Ureter (tissue), 1 donor: ENCODE data around the gene PIGR. TPM values are rescaled to one million over a fixed set of nuclear protein-coding genes. Genes with fewer than 3 reads are reported as not detected.

Experiments
- DNase-seq: peaks from one replicate; pipeline ENCODE4 v3.0.0-alpha.2; 2020; ENCODE audit warnings: low spot score
- total RNA-seq: library from RNA; stranded (reverse); gene quantifications from one replicate; pipeline ENCODE4 v1.2.4, GENCODE V29; 2023
- donor health status: DM: yes; HTN: yes; CAD: no.

The PIGR gene
- total RNA-seq, 1 donor from 2014 or later = 670 TPM

DNA sequence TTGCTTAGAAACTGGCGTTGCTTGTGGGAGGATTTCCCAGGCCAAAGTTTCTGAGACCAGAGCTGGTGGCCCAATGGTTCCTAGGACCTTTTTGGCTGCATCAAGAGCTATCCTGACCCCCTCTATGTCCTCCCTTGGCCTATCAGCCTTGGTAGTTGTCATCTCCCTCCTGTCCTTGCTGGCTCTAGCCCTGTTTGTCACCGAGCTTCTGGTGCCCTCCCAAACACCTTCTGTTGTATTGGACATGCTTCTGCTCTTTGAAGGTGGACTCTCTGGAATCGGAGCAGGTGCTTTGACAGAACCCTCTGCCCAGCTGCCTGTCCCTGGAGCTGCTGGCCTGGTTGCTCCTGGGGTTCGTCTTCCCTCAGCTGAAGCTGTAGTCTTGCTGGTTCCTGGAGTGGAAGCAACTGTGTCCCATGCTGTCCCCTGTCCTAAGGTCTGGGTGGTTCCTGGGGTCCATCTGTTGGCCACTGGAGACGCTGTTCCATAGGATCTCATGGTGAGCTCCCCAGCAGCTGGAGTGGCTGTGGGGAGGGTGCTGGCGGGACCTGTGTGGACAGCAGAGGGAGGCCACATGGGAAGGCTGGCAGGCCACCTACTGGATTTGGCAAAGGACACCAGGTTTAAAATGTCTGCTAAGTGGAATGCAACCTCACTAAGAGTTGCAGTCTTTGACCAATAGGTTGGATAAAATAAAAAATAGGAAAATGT, 14.6 kb upstream of the PIGR start:
- no peak for DNase-seq

DNA sequence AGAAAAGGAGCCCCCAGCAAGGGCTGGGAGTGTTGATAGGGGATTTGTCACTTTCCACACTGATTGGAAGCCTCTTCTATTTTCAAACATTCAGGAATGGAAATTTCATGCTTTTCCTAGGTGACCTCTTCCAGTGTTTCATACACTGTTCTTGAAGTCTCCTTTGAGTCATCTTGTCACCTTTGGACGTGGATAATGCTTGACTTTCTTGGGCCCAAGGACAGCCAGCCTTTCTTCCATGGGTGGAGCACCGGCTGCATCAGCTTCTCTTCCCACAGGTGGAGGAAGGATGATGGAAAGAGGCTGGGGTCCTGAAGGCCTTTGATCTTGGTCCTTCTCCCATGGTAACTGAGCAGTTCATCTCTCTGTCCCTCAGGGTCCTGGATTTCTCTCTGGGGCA, 11.9 kb upstream of the PIGR start:
- no peak for DNase-seq

DNA sequence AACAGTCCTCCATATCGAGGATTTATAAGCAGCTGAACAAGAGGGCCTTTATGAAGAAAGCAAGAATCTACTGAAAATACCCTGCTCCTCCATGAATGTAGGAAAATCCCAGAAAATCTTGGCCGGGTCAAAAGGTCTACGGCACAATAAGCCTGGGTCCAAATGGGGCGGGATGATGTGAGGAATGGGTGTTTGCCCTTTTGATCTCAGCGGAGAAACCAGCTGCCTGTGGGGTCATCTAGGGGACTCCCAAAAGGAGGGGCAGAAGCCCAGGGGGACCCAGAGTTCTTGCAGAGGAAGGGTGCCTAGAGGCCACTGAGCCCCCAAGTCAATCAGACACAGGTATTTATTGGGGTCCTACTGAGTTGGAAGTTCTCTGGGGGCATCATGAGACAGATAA, 11.4 kb upstream of the PIGR start:
- DNase-seq = no peak

DNA sequence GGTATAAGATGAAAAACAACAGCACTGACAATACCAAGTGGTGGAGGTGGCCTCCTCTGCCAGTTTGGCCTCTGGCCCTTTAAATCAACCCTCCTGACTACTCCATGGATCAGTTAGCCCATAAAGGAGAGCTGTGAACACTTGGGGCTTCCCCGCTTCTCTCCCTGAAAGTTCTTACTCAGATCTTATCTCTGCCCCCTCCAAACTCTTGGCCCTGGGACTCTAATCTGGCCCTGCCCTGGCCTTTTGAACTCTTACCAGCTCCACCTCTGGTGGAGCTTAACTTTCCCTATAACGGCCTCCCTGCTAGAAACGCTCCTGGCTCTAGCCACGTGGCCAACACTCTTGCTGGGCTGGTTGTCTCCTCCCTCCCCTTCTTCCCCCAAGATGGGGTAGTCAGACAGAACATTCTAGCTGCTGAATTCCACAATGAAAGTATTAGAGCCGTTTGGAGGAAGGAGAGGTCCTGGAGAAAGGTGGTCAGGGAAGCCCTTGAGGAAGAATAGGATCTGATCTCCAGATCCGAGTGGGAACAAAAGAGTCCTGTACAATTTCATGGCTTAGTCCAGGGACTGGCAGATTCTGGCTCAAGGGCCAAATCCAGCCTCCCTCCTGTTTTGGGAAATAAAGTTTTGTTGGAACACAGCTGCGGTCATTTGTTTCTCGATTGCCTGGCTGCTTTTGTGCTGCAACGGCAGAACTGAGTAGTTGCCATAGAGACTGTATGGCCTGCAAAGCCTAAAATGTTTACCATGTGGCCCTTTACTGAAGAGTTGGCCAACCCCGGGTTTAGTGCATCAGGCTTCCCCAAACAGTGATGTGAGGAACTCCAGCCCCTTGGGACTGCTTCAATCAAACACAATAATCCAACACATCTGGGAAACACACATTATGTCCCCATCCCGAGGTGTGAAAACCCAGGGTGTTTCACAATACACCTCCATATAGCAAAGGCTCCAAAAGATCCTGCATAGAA, 9.5 kb upstream of the PIGR start:
- DNase-seq = no peak

DNA sequence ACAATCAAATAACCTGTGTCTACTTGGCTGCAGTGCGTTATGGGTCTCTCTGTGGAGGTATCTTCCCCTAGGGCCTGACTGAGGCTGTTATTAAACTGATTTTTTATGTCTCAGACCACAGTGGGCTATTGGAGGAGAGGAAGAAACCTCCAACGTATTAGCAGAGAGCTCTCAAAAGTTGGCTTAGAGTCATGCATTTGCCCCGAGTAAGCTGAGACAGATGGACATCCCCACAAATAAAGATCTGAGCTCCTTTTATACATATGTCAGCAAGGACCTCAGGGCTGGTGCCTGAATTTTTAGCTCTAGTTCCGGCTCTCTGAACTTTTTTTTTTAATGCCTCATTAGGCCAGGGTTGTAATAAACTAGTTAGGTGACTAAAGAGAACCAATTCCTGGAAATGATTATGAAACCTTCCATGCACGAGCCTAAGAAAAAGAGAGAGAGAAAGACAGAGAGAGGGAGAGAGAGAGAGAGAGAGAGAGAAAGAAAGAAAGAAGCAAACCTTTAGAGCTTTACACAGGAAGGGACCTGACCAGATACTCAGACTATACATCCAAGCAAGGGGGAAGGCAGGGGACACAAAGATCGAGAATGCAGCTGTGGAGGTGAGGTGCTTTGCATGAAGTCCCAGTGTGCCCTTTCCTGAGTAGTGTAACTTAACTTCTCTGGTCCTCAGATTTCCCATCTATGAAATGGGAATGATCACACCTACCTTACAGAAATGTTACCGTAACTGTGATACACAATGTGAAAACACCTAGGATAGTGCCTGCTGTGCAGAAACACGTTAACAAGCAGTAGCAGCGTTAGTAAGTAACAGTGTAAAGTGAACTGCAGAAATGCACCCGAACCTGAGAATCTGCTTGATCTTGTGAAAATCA, 8.4 kb upstream of the PIGR start:
- no peak for DNase-seq

DNA sequence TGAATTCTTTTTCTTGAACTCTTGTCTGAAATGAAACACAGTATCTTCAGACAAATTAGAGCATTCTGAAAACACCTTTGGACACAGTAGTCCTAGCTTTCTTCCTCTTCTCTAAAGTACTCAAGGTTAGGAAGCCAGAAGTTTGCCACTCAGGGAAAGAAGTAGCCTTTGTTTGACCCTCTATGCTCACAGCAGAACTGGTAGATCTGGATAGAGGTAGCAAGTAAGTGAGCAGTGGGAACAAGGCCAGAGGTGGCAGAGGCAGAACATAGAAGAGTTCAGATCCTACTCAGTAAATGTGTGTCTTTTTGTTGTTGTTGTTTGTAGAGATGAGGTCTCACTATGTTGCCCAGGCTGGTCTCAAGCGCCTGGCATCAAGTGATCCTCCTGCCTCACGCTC, 7.4 kb upstream of the PIGR start:
- DNase-seq = no peak

DNA sequence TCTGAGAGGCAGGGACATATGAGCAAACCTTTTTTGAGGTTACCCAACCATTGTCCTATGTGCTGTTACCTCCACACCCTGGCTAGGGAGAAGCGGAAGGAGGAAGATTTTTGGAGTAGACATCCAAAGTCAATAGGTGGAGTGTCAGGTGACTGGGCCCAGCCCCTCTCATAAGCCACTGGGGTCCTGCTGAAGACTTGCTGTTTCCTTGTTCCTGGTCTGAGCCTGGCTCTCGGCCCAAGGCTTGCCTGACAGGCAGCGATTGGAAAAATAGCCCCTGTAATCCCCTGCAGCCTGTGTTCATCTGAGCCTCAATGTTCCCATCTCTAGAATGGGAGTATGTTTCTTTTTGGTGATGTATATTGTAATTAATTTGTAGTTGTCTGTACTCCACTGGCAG, 6.9 kb upstream of the PIGR start:
- peak; percentile 58 for DNase-seq

DNA sequence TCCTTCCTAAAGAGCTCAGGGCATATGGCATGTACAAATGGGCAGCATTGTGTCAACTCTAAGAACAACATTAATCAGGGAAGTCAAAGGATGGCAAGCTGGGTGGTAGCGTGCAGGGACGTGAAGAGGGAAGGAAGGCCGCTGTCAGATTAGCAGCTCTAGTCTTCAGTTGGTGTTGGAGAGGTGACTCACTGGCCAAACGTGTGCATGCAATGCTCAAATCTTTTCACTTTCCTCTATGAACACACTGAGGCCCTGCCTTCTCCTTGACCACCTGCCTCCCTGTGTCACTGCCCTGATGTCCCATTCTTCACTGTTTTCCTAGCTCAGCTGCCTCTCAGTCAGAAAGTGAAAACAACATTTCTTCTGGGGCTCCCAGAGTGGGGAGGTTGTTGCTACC, 5.9 kb upstream of the PIGR start:
- DNase-seq = peak; percentile 54

DNA sequence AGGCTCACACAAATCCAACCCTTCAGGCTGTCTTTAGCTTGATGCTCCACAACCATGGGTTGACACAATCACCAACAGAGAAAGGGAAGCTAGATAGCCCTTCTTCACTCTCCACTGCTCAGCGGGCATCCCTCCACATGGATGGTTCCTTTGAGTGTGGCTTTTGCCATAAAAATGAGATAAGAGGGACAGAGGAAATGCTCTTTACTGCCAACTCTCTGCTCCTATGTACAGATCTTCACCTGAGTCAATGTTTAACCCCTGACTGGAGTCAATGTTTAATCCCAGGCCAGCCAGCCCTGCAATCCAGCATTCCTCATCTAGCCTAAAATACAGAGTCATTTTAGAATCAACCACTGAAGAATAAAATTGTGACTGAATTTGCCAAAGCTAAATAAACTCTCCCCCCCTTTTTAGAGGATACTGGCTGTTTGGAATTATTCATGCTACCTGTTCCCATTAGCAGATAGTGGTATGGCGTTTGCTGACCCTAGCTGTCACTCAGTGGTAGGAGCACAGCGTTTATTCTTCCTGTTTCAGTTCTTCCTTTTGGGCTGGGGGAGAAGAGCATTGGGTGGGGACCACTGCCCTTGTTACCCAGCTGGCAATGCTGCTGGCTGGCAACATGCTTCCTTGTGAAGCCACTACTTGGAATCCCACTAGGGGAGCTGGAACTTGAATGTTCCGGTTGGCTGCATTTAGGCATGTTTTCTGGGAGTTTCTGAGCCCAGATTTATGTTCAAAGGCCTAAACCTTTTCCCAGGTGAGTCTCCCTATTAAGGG, 5.2 kb upstream of the PIGR start:
- no peak for DNase-seq

DNA sequence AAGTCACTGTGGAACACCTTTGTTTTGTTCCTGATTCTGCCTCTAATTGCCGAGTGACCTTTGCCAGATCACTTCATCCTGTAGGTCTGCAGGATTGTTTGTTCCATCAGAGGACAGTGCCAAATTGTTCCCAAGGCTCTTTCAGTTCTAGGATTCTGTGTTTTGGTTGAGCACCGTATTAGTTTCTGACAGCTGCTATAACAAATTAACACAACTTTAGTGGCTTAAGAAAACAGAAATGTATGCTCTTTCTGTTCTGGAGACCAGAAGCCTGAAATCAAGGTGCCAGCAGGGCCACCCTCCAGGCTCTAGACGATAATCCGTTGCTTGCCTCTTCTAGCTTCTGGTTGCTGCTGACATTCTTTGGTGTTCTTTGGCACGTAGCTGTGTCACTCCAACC, 3.4 kb upstream of the PIGR start:
- DNase-seq = no peak

DNA sequence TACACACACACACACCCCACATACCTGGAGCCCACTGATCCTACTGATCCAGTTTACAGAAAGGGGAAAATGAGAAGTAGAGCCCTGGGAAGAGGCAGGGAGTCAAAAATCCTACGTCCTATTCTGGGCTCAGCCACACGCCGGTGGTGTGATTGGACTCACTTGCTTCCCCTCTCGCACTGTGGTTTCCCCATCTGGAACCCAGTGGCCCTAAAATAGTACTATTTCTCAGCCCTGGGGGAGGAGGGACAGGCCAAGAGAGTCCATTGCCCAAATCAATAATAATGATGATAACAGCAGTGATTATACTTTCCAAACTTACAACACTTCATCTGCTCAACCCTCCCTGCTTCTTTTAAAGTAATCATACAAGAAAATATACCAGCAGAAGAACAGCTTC, 2.9 kb upstream of the PIGR start:
- DNase-seq = no peak

DNA sequence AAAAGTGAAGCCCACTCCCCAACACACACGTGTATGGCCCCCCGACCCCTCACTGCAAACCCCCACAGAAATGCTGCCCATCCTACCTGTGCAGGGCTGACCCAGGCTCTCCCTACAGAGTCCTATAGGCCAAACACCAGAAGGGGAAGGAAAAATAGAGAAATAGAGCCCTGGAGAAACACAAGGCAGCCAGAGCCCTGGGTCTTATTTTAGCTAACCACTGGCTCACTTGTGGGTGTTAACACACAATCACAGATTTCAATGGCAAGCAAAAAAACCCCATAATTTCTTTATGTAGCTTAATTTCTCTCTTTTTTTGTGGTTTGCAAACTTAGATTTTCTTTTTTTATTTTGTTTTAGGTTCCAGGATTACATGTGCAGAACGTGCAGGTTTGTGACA, 989 bp upstream of the PIGR start:
- DNase-seq = no peak

DNA sequence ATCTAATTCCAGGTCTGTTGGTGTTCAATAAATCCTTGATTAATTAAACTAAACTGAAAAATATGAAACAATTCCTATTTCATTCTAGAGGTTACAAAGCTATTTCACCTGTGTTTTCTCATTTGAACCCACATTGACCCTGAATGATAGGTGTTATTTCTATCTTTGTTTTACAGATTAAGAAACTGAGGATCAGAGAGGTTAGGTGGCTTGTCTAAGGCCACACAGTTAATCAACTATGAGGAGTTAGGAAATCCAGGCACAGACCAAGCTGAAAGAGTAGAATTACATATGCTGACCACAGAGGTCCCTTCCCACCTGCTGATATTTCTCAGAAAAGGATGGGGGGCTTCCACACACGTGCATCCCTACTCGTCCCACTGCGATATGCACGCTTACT, 487 bp downstream of the PIGR start:
- DNase-seq = no peak

DNA sequence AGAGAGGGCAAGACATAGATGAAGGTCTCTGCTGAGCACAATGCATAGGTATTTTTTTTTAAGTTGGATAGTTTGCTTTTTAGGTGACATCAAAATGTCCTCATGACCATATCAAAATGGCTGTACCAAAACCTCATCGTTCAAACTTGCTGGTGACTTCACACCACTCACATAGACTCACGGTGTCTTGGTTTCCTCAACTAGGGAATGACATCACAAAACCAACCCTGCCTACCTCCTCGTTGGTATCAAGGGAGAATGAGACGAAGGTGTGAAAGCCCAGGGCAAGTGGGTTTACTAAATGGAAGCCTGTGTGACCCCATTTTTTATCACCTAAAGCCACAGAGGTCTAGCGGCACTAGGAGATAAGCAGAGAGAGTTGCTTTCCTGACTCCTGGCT, 1.6 kb downstream of the PIGR start:
- no peak for DNase-seq

DNA sequence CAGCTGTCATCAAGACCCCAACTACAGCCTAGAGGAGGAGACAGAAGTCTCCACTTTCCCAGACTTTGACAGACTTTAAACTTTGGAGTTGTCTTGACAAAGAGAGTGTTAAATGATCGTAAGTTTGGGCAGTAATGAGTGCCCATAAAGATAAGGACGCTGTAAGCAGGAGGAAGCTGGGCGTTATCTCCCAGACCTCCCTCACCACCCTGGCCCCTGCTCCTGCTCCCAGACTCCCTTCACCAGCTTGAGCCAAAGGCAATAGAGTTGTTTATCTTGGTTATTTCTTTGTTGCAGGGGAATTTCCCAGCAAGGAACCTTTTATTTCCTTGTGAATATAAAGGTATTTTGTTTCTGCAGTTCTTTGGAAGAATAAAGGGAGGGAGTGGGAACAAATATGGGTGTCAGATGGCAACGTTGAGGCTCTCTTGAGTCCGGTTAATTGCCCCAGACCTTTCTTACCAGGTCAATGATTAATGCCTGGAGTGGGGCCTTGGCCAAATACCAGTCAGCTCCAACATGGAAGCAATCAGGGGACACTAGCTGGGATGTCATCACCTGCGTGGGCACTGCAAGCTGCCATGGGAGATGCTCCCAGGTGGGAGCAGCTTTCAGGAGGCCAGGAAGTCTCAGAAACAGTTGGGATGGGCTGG, 4.4 kb downstream of the PIGR start:
- no peak for DNase-seq

DNA sequence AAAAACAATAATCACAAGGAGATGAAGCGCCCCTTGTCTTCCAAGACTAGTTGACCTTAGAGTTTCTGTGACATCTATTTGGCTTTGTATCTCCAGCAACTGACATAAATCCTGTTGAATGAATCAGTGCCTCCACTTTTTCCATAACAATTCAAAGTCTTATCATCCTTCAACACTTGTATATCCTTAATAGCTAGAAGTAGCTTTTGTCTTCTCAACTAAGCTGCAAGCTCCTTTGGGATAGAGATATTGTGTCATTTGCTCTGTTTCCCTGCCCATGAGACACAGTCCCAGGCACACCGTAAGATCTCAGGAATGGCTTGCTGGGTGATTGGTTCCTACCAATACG, 5.7 kb downstream of the PIGR start:
- DNase-seq = no peak

DNA sequence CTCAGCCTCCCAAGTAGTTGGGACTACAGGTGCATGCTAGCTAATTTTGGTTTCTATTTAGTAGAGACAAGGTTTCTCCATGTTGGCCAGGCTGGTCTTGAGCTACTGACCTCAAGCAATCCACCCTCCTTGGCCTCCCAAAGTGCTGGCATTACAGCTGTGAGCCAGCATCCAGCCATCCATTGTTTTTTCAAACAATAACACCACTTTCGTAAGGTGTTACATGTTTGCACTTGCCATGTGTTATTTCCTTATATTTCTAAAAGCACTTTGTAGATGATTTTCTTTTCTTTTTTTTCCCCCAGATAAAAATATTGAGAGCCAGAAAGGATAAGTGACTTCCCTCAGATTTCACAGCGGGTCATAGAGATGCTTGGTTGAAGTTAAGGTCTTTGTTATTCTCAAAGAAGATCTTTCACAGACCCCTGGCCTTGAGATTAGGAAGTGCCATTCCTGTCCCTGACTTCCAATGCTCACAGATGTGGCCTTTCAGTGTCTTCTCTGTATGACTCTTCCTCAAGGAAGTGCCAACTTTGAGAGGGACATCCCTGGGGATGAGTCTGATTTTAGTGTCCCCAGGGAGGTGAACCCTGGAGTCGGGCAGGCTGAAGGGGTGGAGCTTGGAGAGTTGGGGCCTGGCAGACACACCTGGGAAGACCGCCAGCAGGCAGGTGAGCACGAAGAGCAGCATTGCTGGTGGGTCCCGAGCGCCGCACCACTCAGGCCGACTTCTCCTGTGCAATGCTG, 6.3 kb downstream of the PIGR start:
- no peak for DNase-seq

DNA sequence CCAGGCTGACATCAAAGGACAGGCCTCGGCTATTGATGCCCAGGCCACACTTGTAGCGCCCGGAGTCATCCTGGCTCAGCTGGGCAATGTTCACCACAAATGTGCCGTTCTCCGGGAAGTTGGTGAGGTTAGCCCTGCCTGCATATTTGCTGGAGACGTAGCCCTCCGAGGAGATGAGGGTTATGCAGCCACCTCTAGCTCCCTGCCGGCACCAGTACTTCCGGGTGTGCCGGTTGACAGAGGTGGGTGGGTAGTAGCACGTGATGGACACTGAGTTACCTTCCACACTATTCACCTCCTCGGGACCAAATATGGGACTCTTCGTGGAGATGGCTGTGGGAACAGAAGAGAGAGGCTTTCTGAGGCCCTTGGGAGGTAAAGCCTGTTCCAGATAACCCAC, 7.1 kb downstream of the PIGR start:
- no peak for DNase-seq

DNA sequence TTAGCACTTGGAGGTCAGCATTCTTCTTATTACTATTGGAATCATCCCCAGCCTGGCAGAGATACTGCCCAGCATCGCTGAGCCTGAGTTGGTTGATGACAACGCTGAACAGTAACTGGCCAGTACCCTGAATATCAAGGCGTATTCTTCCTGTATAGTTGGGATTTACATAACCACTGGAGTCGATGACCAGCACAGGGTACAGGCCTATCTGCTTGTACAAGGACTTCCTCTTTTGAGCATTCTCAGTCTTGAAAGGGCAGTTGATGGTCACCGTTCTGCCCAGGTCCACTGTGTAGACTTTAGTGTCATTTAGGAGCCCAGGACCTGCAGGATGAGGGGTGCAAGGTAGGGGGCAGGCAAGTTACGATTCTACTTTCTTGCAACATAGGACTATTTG, 8.8 kb downstream of the PIGR start:
- DNase-seq = no peak

DNA sequence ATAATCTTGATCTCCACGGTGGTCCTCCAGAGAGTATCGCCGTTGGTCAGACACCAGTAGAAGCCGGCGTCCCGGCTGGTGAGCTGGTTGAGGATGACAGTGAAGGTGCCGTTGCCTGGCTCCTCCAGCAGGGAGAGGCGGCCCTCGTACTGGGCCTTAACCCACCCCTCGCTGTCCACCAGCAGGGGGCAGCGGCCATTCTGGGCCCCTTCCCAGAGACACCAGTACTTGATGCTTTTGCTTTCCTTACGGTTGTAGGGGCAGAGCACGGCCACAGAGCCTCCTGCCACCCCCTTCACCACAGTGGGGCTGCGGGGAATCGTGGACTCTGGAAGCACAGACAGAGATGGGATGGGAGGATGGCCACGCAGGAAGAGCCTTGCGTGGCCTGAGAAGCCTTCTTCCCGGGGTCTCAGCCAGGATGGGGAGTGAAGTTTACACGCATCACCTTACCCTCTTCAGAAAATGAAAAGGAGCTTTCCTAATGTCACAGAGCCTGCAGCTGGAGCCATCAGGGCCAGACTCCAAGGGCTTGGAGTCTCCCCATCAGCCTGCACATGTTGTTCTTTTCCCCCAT, 10.7 kb downstream of the PIGR start:
- no peak for DNase-seq
